ENCODE data around the gene CKAP5. TPM values are rescaled to one million over a fixed set of nuclear protein-coding genes. Genes with fewer than 3 reads are reported as not detected.
A peak's percentile ranks its signal among the peaks of the same experiment; 100 is the strongest.

Gene CKAP5
- 10 to 100 TPM; 50.3 to 74.5 (median 67.8) TPM for total RNA-seq
- long read RNA-seq, donor 1, full-length matches to known transcripts: 4 of 14 reads
- long read RNA-seq, donor 1, partial matches to known transcripts: 6 of 14 reads
- long read RNA-seq, donor 1, other reads (novel, unspliced or antisense): 4 of 14 reads
- long read RNA-seq, donor 2, partial matches to known transcripts: 4 of 4 reads
- long read RNA-seq, donor 2, other reads (novel, unspliced or antisense): 0 of 4 reads

DNA sequence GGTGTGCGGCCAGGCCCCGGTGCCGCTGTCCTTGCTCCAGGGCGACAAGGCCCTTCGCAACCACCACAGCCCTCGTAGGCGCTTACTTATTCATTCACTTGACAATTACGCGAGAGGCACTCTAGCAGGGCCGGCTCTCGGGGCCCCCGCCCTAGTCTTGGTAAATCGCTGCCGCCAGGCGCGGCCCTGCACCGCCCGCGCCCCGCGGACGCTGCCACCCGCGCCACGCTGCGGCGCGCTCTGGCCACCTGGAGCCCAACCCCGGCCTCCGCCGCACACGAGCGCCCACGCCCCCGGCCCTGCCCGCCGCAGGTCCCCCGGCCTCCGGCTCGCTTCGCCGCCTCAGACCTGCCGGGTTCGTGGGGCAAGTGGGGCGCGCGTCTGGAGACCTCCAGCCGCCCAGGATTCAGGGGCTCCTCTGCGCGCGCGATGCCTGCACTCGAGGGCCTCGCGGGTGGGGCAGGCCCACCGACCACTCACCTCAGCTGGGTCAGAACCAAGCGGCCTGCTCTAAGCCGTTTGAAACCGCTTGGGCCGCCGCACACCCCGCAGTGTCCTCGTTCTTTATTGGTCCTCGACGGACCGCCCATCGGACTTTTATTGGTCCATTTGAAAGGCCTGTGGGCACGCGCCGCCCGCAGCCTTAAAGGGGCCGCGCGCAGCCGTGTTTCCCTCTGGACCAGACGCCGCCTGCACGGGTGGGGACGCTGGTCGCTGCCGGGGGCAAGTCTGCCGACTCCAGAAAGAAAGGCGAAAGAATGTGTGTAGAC is at the start of gene CKAP5:
Gene CKAP5 (minus strand): TSS at position 541 of the 770 bp plus-strand sequence. CDS start 25,049 bp downstream, outside the sequence.
- TF ChIP-seq, protein P1, sequence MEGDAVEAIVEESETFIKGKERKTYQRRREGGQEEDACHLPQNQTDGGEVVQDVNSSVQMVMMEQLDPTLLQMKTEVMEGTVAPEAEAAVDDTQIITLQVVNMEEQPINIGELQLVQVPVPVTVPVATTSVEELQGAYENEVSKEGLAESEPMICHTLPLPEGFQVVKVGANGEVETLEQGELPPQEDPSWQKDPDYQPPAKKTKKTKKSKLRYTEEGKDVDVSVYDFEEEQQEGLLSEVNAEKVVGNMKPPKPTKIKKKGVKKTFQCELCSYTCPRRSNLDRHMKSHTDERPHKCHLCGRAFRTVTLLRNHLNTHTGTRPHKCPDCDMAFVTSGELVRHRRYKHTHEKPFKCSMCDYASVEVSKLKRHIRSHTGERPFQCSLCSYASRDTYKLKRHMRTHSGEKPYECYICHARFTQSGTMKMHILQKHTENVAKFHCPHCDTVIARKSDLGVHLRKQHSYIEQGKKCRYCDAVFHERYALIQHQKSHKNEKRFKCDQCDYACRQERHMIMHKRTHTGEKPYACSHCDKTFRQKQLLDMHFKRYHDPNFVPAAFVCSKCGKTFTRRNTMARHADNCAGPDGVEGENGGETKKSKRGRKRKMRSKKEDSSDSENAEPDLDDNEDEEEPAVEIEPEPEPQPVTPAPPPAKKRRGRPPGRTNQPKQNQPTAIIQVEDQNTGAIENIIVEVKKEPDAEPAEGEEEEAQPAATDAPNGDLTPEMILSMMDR (IDR thresholded peaks at IDR 0.05): no peak
- H3K36me3 ChIP-seq (ENCODE audit: low read depth): no peaks in the 10 kb centered on the region
- DNase-seq: peak; percentile 91 to 94 (median 92)
- peak; percentile 97 for ATAC-seq
- intact Hi-C loops (cut with DNase I, micrococcal nuclease): no loop called here
- H3K4me3 ChIP-seq: peak within 1 kb of the TSS; percentile 90
- peaks cover 6% of the 10 kb centered on the region for H3K4me1 ChIP-seq (ENCODE audit: low read depth)
- H3K9me3 ChIP-seq: peaks cover 2% of the 10 kb centered on the region

DNA sequence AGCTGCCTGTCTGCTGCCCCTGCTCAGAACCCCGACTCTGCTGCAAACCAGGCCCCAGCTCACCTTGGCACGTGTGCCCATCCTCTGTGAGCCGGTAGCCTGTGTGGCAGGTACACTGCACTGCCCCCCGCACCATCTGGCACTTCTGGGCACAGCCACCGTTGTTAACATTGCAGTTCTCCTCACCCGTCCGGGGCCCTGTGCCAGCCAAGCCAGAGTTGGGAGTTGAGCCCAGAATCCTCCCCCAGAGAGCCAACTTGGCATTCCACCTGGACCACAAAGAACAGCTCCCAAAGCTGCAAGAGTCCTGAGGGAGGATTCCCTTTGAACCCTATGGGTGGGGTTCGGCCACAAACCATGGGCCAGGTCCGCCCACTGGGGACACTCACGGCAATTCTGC is 49.7 kb upstream of the CKAP5 start:
- H3K9me3 ChIP-seq: no peaks in the 10 kb centered on the region
- DNase-seq (no peak), ATAC-seq (no peak)
- no peaks in the 10 kb centered on the region for H3K4me1 ChIP-seq (ENCODE audit: low read depth)
- intact Hi-C loops (cut with DNase I, micrococcal nuclease): no loop called here
- H3K4me3 ChIP-seq: no peak overlapping the region
- no peaks in the 10 kb centered on the region for H3K36me3 ChIP-seq (ENCODE audit: low read depth)
- TF ChIP-seq, protein P1 (IDR thresholded peaks at IDR 0.05): no peak

DNA sequence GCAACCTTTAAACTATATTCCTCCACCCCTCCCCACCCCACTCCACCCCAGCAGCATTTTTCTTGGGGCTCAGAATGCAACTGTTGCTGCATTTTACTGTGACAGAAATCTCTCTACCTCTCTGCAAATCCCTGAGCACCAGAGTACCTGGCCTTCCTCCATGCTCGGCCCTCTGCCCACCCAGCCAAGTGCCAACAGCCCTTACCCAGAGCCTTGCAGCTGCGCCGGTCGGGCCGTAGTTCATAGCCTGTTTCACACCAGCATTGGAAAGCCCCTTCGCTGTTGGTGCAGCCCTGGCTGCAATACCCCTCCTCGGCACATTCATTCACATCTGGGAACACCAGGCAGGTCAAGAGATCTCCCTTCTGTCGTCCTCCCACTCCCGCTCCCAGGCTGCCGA is 48.9 kb upstream of the CKAP5 start:
- DNase-seq: no peak
- H3K4me1 ChIP-seq (ENCODE audit: low read depth): no peaks in the 10 kb centered on the region
- TF ChIP-seq, protein P1 (IDR thresholded peaks at IDR 0.05): no peak
- ATAC-seq: no peak
- no peaks in the 10 kb centered on the region for H3K36me3 ChIP-seq (ENCODE audit: low read depth)
- intact Hi-C loops (cut with DNase I, micrococcal nuclease): no loop called here
- no peak overlapping the region for H3K4me3 ChIP-seq
- H3K9me3 ChIP-seq: no peaks in the 10 kb centered on the region

DNA sequence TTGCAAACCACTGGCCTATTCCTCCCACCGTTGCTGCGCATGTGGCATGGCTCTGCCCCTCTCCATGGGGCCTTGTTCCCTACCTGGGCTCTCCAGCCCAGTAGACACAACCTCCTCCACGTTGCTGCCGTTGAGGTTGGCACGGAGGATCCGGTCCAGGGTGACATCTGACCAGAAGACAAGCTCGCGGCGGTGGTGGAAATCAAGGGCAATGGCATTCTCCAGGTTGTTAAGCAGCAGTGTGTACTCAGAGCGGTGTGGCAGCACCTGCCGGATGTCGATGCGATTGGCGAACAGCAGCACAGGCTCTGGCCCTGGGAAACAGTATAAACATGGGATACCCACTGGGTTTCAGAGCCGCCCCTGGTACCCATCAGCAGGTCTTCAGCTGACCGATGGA is 48.4 kb upstream of the CKAP5 start:
- ATAC-seq (no peak), DNase-seq (no peak)
- H3K4me3 ChIP-seq: no peak overlapping the region
- intact Hi-C loops (cut with DNase I, micrococcal nuclease): no loop called here
- H3K4me1 ChIP-seq (ENCODE audit: low read depth): no peaks in the 10 kb centered on the region
- no peaks in the 10 kb centered on the region for H3K36me3 ChIP-seq (ENCODE audit: low read depth)
- H3K9me3 ChIP-seq: no peaks in the 10 kb centered on the region
- TF ChIP-seq, protein P1 (IDR thresholded peaks at IDR 0.05): no peak

DNA sequence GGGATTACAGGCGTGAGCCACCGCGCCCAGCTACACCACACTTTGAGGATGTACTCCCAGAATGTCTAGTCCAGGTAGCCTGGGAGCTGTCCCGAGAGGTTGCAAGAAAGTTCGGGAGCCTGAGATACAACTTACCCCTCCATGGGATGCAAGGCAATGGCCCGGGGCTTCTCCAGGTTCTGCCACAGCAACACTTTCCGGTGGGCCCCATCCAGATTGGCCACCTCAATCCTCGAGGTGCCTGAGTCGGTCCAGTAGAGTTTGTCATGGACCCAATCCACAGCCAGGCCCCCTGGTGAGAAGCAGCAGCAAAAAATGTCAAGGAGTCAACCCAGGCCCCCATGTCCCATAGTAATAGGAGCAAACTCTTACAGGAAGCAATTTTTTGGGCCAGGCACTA is 46.8 kb upstream of the CKAP5 start:
- TF ChIP-seq, protein P1 (IDR thresholded peaks at IDR 0.05): no peak
- Histone ChIP-seq H3K4me1 (ENCODE audit: low read depth) (no peaks in the 10 kb centered on the region), H3K4me3 (no peak overlapping the region), H3K36me3 (ENCODE audit: low read depth) (no peaks in the 10 kb centered on the region), H3K9me3 (no peaks in the 10 kb centered on the region)
- ATAC-seq (no peak), DNase-seq (no peak)
- intact Hi-C loops (cut with DNase I, micrococcal nuclease): no loop called here

All from mucosa of descending colon (tissue), 3 donors.